ENCODE results near the gene B3GNT2.

- no peak for TF ChIP-seq CHD1 (IDR thresholded peaks at IDR 0.05; ENCODE audit: low read depth, low read length)
- TF ChIP-seq CTCF (conservative IDR thresholded peaks at IDR 0.05; ENCODE audit: low read depth, low read length), result no peak
- no peak for TF ChIP-seq SMC3 (IDR thresholded peaks at IDR 0.05; ENCODE audit: low read depth, low read length)
- no peak for TF ChIP-seq ELK1 (IDR thresholded peaks at IDR 0.05; ENCODE audit: borderline replicate concordance, low read depth, low read length)
- no peak for TF ChIP-seq MAZ (IDR thresholded peaks at IDR 0.05; ENCODE audit: borderline replicate concordance, low read depth, low read length)
- no peak for TF ChIP-seq USF2 (IDR thresholded peaks at IDR 0.05; ENCODE audit: low read depth, low read length)
- no peak for TF ChIP-seq RAD21 (IDR thresholded peaks at IDR 0.05; ENCODE audit: low read length)
- TF ChIP-seq POLR2A (IDR thresholded peaks at IDR 0.05; ENCODE audit: low read depth, low read length), result no peak
- TF ChIP-seq MAFK (IDR thresholded peaks at IDR 0.05; ENCODE audit: low read depth, low read length), result no peak
- TF ChIP-seq RFX5 (IDR thresholded peaks at IDR 0.05; ENCODE audit: low read depth, low read length), result no peak
- TF ChIP-seq FOS (IDR thresholded peaks at IDR 0.05; ENCODE audit: low read depth, low read length), result no peak
- no peak for TF ChIP-seq MXI1 (IDR thresholded peaks at IDR 0.05; ENCODE audit: borderline replicate concordance, low read depth, low read length)
- TF ChIP-seq RCOR1 (IDR thresholded peaks at IDR 0.05; ENCODE audit: insufficient replicate concordance, low read length), result no peak
- no peak for TF ChIP-seq CEBPB (IDR thresholded peaks at IDR 0.05; ENCODE audit: low read depth, low read length)
Observed at GRCh38 chr2:62231541-62231940, 35.6 kb downstream of the B3GNT2 start.
